Panc1 (cell line): ENCODE results near the gene GLRA3. TPM values are rescaled to one million over a fixed set of nuclear protein-coding genes. Genes with fewer than 3 reads are reported as not detected.

ENCODE experiments used
- ATAC-seq: fragments of 200-7000 bp; cut with Tn5 transposase; 2 replicates; pipeline ENCODE4 v1.9.1; 2020; ENCODE audit warnings: mild to moderate bottlenecking, moderate library complexity
- BruUV-seq: library from RNA; stranded (reverse); fragments of 400-500 nt; replicated peaks from 2 replicates; lab custom pipeline; 2021; lab: Mats Ljungman, UMichigan
- CTCF ChIA-PET: fragments of 300-600 bp; sonication (Branson Sonifier 250); formaldehyde crosslinking; loops from one replicate; lab custom pipeline; 2022; ENCODE audit warnings: antibody characterized with exemption; lab: Charles Lee
- POLR2A ChIA-PET: fragments of 300-600 bp; sonication (Branson Sonifier 250); formaldehyde crosslinking; loops from one replicate; lab custom pipeline; 2022; ENCODE audit warnings: antibody characterized with exemption; lab: Charles Lee
- DNase-seq: peaks from one replicate; pipeline ENCODE4 v3.0.0-alpha.2; 2010; ENCODE audit warnings: low read depth, low spot score
- H3K27ac ChIP-seq: 2 replicates; pipeline ENCODE4 v1.5.1; 2011; ENCODE audit warnings: mild to moderate bottlenecking, low read length, inconsistent platforms
- H3K27me3 ChIP-seq: fragments of 200-500 bp; sonication (Bioruptor generic); 2 replicates; pipeline ENCODE4 v1.6.0; 2014; ENCODE audit warnings: low read length, inconsistent platforms; ENCODE audit not compliant: control insufficient read depth, insufficient read depth
- H3K36me3 ChIP-seq: fragments of 200-500 bp; sonication (Bioruptor generic); 2 replicates; pipeline ENCODE4 v1.5.1; 2014; ENCODE audit warnings: inconsistent platforms, mild to moderate bottlenecking, low read length, moderate library complexity; ENCODE audit not compliant: control insufficient read depth, insufficient read depth
- H3K4me1 ChIP-seq: 2 replicates; pipeline ENCODE4 v1.5.1; 2011; ENCODE audit warnings: inconsistent platforms, mild to moderate bottlenecking, low read length, moderate library complexity; ENCODE audit not compliant: control insufficient read depth, insufficient read depth
- H3K4me3 ChIP-seq, 2 experiments: 2 replicates each; pipeline ENCODE4 v1.5.1; 2011 to 2012; ENCODE audit warnings: low read depth in 2 of 2, low read length in 2 of 2, mild to moderate bottlenecking in 2 of 2, inconsistent platforms in 1 of 2, moderate library complexity in 1 of 2
- H3K9me3 ChIP-seq: fragments of 200-500 bp; sonication (Bioruptor generic); 2 replicates; pipeline ENCODE4 v1.5.1; 2014; ENCODE audit warnings: low read depth, mild to moderate bottlenecking, inconsistent platforms, low read length, moderate library complexity; ENCODE audit not compliant: control insufficient read depth, insufficient read depth
- POLR2AphosphoS5 ChIP-seq: IDR thresholded peaks from 2 replicates; pipeline ENCODE4 v1.6.1; 2012; ENCODE audit warnings: mild to moderate bottlenecking, low read depth, low read length, moderate library complexity
- REST ChIP-seq, 2 experiments: IDR thresholded peaks; 2 replicates each; pipeline ENCODE4 v1.6.1; 2011 to 2012; ENCODE audit warnings: low read depth in 2 of 2, control low read depth in 1 of 2, low read length in 1 of 2, mild to moderate bottlenecking in 1 of 2, moderate library complexity in 1 of 2; ENCODE audit not compliant: insufficient read depth in 1 of 2
- SIN3A ChIP-seq: IDR thresholded peaks from 2 replicates; pipeline ENCODE4 v1.6.1; 2012; ENCODE audit warnings: low read depth, mild to moderate bottlenecking, low read length, moderate library complexity, borderline replicate concordance; ENCODE audit not compliant: insufficient read depth
- TCF7L2 ChIP-seq: IDR thresholded peaks from 2 replicates; pipeline ENCODE4 v1.6.1; 2011; ENCODE audit warnings: mild to moderate bottlenecking, low read depth, low read length, inconsistent platforms
- in situ Hi-C: cut with HindIII; loops from 2 replicates; pipeline ENCODE4 v1.10.0; 2016; ENCODE audit warnings: low sequenced_read_pairs, low pct_unique_long_range_greater_than_20kb
- intact Hi-C: fragments of 100-400 bp; cut with micrococcal nuclease; formaldehyde crosslinking; loops from one replicate; pipeline ENCODE4 v1.10.0; 2022; ENCODE audit not compliant: unreplicated experiment
- total RNA-seq: library from RNA; stranded (reverse); gene quantifications from one replicate; pipeline ENCODE4 v1.2.1, GENCODE V29; 2021; ENCODE audit not compliant: unreplicated experiment
- TF ChIP-seq, protein P1 (sequence below): fragments of 450-650 bp; IDR thresholded peaks from 2 replicates; pipeline ENCODE4 v1.5.1; 2017; ENCODE audit warnings: mild to moderate bottlenecking

The GLRA3 gene
- total RNA-seq, 1 experiment from 2014 or later, result not detected

- no TSS peak for BruUV-seq
- DNase-seq, result no peak
- no peak for TF ChIP-seq SIN3A
- ATAC-seq, result no peak
- ChIA-PET CTCF (interaction anchor here (0.7 kb wide), 1 partner anchor 38 kb away, joined by 5 read pairs; no protein-coding TSS in a partner anchor), POLR2A (no interaction called here)
- in situ Hi-C loops (no loop called here), intact Hi-C loops (no loop called here)
- Histone ChIP-seq H3K27me3 (no peaks in the 10 kb centered on the region), H3K9me3 (no peaks in the 10 kb centered on the region), H3K36me3 (no peaks in the 10 kb centered on the region), H3K4me3 (no peak overlapping the region), H3K4me1 (no peaks in the 10 kb centered on the region), H3K27ac (no peak overlapping the region)
Measured at GRCh38 chr4:174864031-174864430, 35.0 kb upstream of the GLRA3 start.

GRCh38 chr4:174860588-174860987 is 31.5 kb upstream of the GLRA3 start:
- no peak for TF ChIP-seq TCF7L2
- TF ChIP-seq REST (IDR thresholded peaks at IDR 0.05; ENCODE audit: insufficient read depth in 1 of 2, low read depth in 2 of 2, low read length in 1 of 2), result no peak
- TF ChIP-seq POLR2AphosphoS5, result no peak
- TF ChIP-seq, protein P1, sequence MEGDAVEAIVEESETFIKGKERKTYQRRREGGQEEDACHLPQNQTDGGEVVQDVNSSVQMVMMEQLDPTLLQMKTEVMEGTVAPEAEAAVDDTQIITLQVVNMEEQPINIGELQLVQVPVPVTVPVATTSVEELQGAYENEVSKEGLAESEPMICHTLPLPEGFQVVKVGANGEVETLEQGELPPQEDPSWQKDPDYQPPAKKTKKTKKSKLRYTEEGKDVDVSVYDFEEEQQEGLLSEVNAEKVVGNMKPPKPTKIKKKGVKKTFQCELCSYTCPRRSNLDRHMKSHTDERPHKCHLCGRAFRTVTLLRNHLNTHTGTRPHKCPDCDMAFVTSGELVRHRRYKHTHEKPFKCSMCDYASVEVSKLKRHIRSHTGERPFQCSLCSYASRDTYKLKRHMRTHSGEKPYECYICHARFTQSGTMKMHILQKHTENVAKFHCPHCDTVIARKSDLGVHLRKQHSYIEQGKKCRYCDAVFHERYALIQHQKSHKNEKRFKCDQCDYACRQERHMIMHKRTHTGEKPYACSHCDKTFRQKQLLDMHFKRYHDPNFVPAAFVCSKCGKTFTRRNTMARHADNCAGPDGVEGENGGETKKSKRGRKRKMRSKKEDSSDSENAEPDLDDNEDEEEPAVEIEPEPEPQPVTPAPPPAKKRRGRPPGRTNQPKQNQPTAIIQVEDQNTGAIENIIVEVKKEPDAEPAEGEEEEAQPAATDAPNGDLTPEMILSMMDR, result no peak
- TF ChIP-seq SIN3A, result no peak
- Histone ChIP-seq H3K27ac (no peak overlapping the region), H3K4me3 (no peak overlapping the region), H3K9me3 (no peaks in the 10 kb centered on the region), H3K4me1 (no peaks in the 10 kb centered on the region), H3K36me3 (no peaks in the 10 kb centered on the region), H3K27me3 (no peaks in the 10 kb centered on the region)
- no peak for ATAC-seq
- ChIA-PET POLR2A (no interaction called here), CTCF (no interaction called here)
- in situ Hi-C loops, result no loop called here
- intact Hi-C loops, result no loop called here
- no TSS peak for BruUV-seq
- DNase-seq, result no peak

DNA sequence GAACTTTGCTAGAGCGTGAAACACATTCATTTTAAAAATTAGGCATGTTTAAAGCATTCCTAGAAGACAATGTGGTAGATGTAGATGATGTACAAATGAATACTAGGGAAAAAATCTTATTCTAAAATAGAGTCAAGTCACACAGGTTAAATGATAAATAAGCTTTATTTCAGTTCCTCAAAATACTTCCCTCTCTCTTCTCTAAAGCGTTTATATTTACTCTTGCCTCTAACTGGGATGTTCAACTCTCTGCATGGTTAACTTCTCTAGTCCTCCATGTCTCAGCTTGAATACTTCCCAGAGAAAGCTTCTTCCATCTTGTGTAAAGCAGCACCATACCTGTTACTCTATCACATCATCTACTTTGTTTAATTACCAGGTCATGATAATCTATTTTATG is 30.9 kb upstream of the GLRA3 start:
- Histone ChIP-seq H3K4me3 (no peak overlapping the region), H3K27me3 (no peaks in the 10 kb centered on the region), H3K36me3 (no peaks in the 10 kb centered on the region), H3K4me1 (no peaks in the 10 kb centered on the region), H3K27ac (no peak overlapping the region), H3K9me3 (no peaks in the 10 kb centered on the region)
- no peak for DNase-seq
- BruUV-seq, result no TSS peak
- intact Hi-C loops, result no loop called here
- ChIA-PET CTCF (no interaction called here), POLR2A (no interaction called here)
- TF ChIP-seq, protein P1, result no peak
- TF ChIP-seq POLR2AphosphoS5 (no peak), TCF7L2 (no peak)
- in situ Hi-C loops, result no loop called here
- no peak for ATAC-seq
